GM12865 (cell line): ENCODE measurements around the gene CDH4.

Source experiments
- DNase-seq: peaks from one replicate; pipeline ENCODE4 v3.0.0; 2010; ENCODE audit warnings: low read depth
- H3K4me3 ChIP-seq: 2 replicates; pipeline ENCODE4 v1.5.1; 2011; ENCODE audit warnings: mild to moderate bottlenecking, low read depth, low read length, control low read depth
- TF ChIP-seq, protein P1 (sequence below): IDR thresholded peaks from 2 replicates; pipeline ENCODE4 v1.5.1; 2011; ENCODE audit warnings: low read length, control low read depth, low read depth, inconsistent platforms; ENCODE audit not compliant: insufficient read depth; ENCODE audit errors: missing control alignments

Gene CDH4

DNA sequence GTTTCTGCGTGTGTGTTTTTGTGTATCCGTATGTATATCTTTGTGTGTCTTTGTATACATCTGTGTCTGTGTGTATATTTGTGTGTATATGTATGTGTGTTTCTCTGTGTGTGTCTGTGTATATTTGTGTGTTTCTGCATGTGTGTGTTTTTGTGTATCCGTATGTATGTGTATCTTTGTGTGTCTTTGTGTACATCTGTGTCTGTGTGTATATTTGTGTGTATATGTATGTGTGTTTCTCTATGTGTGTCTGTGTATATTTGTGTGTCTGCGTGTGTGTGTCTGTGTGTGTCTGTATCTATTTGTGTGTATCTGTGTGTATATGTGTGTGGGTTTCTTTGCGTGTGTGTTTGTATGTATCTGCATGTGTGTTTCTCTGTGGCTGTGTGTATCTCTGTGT is 192.6 kb downstream of the CDH4 start:
- H3K4me3 ChIP-seq, result no peak overlapping the region
- TF ChIP-seq, protein P1, sequence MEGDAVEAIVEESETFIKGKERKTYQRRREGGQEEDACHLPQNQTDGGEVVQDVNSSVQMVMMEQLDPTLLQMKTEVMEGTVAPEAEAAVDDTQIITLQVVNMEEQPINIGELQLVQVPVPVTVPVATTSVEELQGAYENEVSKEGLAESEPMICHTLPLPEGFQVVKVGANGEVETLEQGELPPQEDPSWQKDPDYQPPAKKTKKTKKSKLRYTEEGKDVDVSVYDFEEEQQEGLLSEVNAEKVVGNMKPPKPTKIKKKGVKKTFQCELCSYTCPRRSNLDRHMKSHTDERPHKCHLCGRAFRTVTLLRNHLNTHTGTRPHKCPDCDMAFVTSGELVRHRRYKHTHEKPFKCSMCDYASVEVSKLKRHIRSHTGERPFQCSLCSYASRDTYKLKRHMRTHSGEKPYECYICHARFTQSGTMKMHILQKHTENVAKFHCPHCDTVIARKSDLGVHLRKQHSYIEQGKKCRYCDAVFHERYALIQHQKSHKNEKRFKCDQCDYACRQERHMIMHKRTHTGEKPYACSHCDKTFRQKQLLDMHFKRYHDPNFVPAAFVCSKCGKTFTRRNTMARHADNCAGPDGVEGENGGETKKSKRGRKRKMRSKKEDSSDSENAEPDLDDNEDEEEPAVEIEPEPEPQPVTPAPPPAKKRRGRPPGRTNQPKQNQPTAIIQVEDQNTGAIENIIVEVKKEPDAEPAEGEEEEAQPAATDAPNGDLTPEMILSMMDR, result no peak
- DNase-seq, result no peak

DNA sequence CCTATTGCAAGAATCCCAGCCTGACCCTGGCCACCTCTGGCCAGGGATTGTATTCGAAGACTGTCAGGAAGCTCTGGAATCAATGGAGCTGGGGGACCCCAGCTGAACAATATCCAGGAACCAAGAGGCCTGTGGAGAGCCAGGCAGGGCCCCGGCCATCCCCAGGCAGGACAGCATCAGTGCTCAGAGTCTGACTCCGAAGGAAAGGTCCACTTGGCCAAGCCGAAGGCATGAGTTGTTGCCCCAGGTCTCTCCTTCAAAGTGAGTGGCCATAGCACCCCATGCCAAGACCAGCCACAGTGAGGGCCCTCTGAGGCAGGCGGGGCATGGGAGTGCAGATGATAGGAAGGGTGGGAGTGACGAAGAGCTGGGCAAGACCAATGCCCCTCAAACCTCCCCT is 193.1 kb downstream of the CDH4 start:
- no peak for DNase-seq
- TF ChIP-seq, protein P1, result no peak
- no peak overlapping the region for H3K4me3 ChIP-seq

DNA sequence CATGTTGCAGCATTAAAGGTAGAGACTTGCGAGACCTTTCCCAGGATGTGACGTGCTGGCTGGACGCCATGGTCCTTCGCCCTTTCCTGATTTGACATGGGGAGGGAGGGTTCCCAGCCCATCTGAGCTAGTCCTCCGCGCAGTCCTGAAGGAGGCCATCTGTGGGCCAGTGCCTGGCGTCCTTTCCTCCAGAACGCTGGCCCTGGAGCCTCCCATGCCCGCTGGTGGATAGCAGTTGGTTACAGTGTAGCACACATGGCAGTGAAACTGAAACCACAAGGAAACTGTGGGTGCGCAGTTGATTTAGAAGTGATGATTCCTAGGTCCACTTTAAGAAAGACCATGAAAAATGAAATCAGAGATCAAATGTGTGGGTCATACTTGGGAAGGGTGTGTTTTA is 193.7 kb downstream of the CDH4 start:
- no peak for DNase-seq
- TF ChIP-seq, protein P1, result no peak
- no peak overlapping the region for H3K4me3 ChIP-seq

DNA sequence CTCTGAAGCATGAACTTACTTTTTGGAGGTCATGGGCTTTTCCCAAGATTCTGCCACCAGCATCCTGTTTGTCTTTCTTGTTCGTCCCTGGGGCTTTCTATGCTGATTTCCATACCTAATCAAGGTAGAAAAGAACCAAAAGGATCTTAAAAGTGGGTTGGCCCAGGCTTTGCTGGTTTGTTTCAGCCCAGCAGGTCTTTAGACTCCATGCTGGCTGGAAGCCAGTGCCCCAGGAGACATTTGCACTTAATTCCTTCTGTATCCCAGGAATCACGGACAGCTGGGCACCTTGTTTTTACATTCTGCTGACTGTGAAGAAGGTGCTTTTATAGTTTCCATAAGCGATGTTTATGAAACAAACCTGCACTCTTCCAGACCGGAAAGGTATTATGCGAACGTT is 195.9 kb downstream of the CDH4 start:
- no peak overlapping the region for H3K4me3 ChIP-seq
- TF ChIP-seq, protein P1, result no peak
- no peak for DNase-seq

DNA sequence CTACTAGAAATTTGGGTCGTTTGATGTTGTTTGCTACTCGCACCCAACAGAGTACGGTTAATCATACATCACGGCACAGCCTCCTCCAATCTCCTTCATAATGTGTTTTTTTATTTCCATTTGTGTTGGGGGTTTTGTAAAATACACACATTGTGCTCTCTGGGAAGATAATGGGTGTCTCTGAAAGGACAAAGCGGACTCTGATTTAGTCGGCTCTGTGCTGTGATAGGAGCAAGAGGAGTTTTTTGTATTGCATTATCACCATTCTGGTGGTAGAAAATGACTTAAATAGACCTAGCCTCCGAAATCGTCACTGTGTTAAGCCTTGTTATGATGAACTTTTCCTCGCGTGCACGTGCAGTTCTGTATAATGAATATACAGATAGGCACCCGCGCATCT is 196.3 kb downstream of the CDH4 start:
- TF ChIP-seq, protein P1, result no peak
- no peak for DNase-seq
- no peak overlapping the region for H3K4me3 ChIP-seq

DNA sequence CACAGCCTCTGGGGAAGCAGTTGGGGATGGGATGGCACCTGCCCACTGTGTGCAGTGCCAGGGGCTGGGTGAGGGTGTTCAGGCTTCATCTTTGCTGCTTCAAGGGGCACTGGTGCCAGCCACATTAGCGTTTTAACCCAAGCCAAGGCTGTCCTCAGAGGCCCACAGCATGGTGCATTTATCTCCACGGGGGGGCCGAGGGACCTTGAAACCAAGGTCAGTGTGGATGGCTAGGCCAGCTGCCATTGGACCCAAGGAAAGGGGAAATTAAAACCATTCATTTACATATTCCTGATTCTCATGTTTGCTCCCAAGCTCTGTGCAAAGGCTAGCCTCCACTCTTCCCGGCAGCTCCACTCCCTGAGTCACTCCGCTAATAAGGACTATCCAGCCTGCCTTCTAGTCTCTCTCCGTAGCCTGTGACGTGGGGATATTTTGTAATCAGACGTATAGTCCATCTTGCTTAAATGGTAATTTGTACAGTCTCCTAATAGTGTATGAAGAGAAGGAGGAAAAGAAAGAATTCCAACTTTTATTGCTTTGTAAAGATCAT is 197.1 kb downstream of the CDH4 start:
- no peak for DNase-seq
- H3K4me3 ChIP-seq, result no peak overlapping the region
- TF ChIP-seq, protein P1, result no peak

DNA sequence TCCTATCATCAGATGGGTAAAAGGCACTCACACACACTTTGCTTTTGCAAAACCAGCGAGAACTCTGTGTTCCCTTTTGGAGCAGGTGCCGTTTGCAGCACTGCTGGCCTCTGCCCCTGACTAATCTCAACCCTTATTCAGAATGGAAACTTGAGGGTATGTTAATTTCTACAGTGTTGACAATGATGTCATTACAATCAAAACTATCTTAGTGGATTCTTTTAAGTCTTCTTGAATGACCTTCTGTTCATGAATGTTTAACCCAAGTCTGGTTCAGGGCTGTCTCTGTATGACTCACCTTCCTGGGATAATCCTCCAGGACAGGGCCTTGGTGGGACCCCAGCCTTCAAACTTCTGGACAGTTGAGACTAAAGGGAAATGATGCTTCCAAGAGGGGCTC is 197.9 kb downstream of the CDH4 start:
- TF ChIP-seq, protein P1, result no peak
- no peak for DNase-seq
- H3K4me3 ChIP-seq, result no peak overlapping the region
